A673 (cell line): ENCODE measurements around the gene FANCB. TPM values are rescaled to one million over a fixed set of nuclear protein-coding genes. Genes with fewer than 3 reads are reported as not detected.

ENCODE experiments used
- BruUV-seq: library from RNA; stranded (reverse); fragments of 400-500 nt; replicated peaks from 2 replicates; lab custom pipeline; 2021; lab: Mats Ljungman, UMichigan
- CTCF ChIA-PET: fragments of 300-600 bp; sonication (Branson Sonifier 250); formaldehyde crosslinking; loops from one replicate; lab custom pipeline; 2022; ENCODE audit warnings: antibody characterized with exemption; lab: Charles Lee
- POLR2A ChIA-PET: fragments of 300-600 bp; sonication (Branson Sonifier 250); formaldehyde crosslinking; loops from one replicate; lab custom pipeline; 2022; ENCODE audit warnings: antibody characterized with exemption; ENCODE audit not compliant: low non-redundant PET; lab: Charles Lee
- DNase-seq: peaks from one replicate; pipeline ENCODE4 v3.0.0-alpha.2; 2015; ENCODE audit warnings: low spot score
- H3K27ac ChIP-seq: fragments of 200-600 bp; sonication (generic); 2 replicates; pipeline ENCODE4 v1.5.1; 2016; ENCODE audit warnings: mixed run types, low read depth, mild to moderate bottlenecking, mixed read lengths, antibody characterized with exemption, low read length; ENCODE audit not compliant: poor library complexity, severe bottlenecking
- H3K27me3 ChIP-seq: fragments of 200-600 bp; sonication (generic); replicated peaks from 2 replicates; pipeline ENCODE4 v1.6.1; 2017; ENCODE audit warnings: mixed run types, low read depth, mild to moderate bottlenecking, mixed read lengths, antibody characterized with exemption, low read length; ENCODE audit not compliant: insufficient read depth, poor library complexity
- H3K36me3 ChIP-seq: fragments of 200-600 bp; sonication (generic); 2 replicates; pipeline ENCODE4 v1.6.1; 2016; ENCODE audit warnings: mixed run types, mild to moderate bottlenecking, mixed read lengths, antibody characterized with exemption, low read length; ENCODE audit not compliant: insufficient read depth, poor library complexity, severe bottlenecking
- H3K4me1 ChIP-seq: fragments of 200-600 bp; sonication (generic); 2 replicates; pipeline ENCODE4 v1.6.1; 2017; ENCODE audit warnings: mixed run types, mild to moderate bottlenecking, mixed read lengths, antibody characterized with exemption, low read length; ENCODE audit not compliant: insufficient read depth, poor library complexity, severe bottlenecking
- H3K4me3 ChIP-seq: fragments of 200-600 bp; sonication (generic); 2 replicates; pipeline ENCODE4 v1.5.1; 2016; ENCODE audit warnings: low read depth, mixed run types, mild to moderate bottlenecking, mixed read lengths, low read length; ENCODE audit not compliant: poor library complexity, severe bottlenecking
- H3K9me3 ChIP-seq: fragments of 200-600 bp; sonication (generic); 2 replicates; pipeline ENCODE4 v1.6.1; 2016; ENCODE audit warnings: mixed run types, low read depth, mild to moderate bottlenecking, mixed read lengths, antibody characterized with exemption, low read length; ENCODE audit not compliant: poor library complexity, severe bottlenecking
- CTCF ChIP-seq: fragments of 300-800, 200-600 bp; sonication (generic); conservative IDR thresholded peaks from 2 replicates; pipeline ENCODE4 v1.5.1; 2017; ENCODE audit warnings: low read depth, mild to moderate bottlenecking, antibody characterized with exemption, low read length, moderate library complexity, mixed read lengths
- EZH2 ChIP-seq: fragments of 200-600 bp; sonication (generic); IDR thresholded peaks from 2 replicates; pipeline ENCODE4 v1.6.1; 2017; ENCODE audit warnings: borderline replicate concordance, low read depth, mild to moderate bottlenecking, mixed read lengths, antibody characterized with exemption, low read length; ENCODE audit not compliant: poor library complexity, severe bottlenecking
- intact Hi-C: fragments of 100-400 bp; cut with micrococcal nuclease; formaldehyde crosslinking; loops from one replicate; pipeline ENCODE4 v1.10.0; 2022; ENCODE audit not compliant: unreplicated experiment
- total RNA-seq: library from RNA; stranded (reverse); gene quantifications from 2 replicates; pipeline ENCODE4 v1.2.3, GENCODE V29; 2021

Gene FANCB
- total RNA-seq, 1 experiment from 2014 or later, result 16.8 TPM

- no peaks in the 10 kb centered on the region for H3K4me1 ChIP-seq
- TF ChIP-seq EZH2 (no peak), CTCF (no peak)
- ChIA-PET POLR2A (no interaction called here), CTCF (no interaction called here)
- no peaks in the 10 kb centered on the region for H3K27me3 ChIP-seq
- no TSS peak for BruUV-seq
- no peak overlapping the region for H3K27ac ChIP-seq
- H3K4me3 ChIP-seq, result no peak overlapping the region
- no peaks in the 10 kb centered on the region for H3K36me3 ChIP-seq
- no peak for DNase-seq
- intact Hi-C loops, result no loop called here
- no peaks in the 10 kb centered on the region for H3K9me3 ChIP-seq
Measured at GRCh38 chrX:14883826-14884225, 11.0 kb upstream of the FANCB start.

DNA sequence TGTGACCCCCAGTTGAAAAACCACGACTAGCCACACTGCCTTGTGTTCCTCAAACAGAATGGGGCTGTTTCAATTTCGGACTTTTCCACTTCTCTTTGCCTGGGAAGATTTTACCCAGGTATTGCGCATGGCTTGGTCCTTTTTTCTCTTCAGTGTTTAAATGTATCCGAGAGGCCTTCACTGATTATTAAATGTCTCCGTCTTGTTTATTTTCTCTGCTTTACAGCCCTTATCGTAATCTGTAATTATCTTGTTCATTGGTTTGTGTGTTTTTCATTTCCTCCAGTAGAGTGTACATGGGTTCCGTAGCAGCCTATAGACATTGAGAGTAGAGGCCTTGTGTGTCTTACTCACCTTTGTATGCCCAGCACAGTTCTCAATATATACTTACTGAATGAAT lies 2.8 kb upstream of the FANCB start:
- ChIA-PET CTCF (no interaction called here), POLR2A (no interaction called here)
- H3K4me1 ChIP-seq, result no peaks in the 10 kb centered on the region
- no peak for DNase-seq
- no peaks in the 10 kb centered on the region for H3K27me3 ChIP-seq
- no TSS peak for BruUV-seq
- H3K36me3 ChIP-seq, result no peaks in the 10 kb centered on the region
- no peaks in the 10 kb centered on the region for H3K9me3 ChIP-seq
- H3K27ac ChIP-seq, result no peak overlapping the region
- intact Hi-C loops, result no loop called here
- TF ChIP-seq EZH2, result no peak
- no peak for TF ChIP-seq CTCF
- H3K4me3 ChIP-seq, result no peak overlapping the region

DNA sequence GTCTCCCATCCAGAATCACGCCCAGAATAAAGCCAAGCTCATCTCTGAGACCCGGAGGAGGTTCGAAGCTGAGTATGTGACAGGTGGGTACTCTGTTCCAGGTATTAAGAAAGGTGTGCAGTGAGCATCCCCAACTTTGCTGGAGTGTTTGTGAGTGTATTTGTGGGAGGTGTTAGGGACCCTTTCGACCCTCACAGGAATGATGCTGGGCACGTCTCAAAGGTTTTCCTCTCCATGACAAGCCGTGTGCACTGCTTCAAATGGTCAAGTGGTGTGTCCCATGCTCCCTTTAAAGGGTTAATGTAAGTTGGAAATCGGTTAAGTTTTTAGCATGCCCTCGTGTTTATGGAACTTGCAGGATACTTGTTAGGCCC lies 794 bp upstream of the FANCB start:
- ChIA-PET CTCF (interaction anchor here (0.6 kb wide), 1 partner anchor 332 kb away, joined by 3 read pairs; no protein-coding TSS in a partner anchor), POLR2A (no interaction called here)
- H3K4me3 ChIP-seq, result peak overlapping the region; percentile 62
- BruUV-seq, result TSS peak; percentile 58
- intact Hi-C loops, result no loop called here
- peak overlapping the region; percentile 52 for H3K27ac ChIP-seq
- TF ChIP-seq EZH2, result no peak
- no peak for TF ChIP-seq CTCF
- no peak for DNase-seq
- H3K9me3 ChIP-seq, result no peaks in the 10 kb centered on the region
- no peaks in the 10 kb centered on the region for H3K27me3 ChIP-seq
- no peaks in the 10 kb centered on the region for H3K4me1 ChIP-seq
- H3K36me3 ChIP-seq, result peaks cover 2% of the 10 kb centered on the region
